ENCODE measurements around the gene ZNF547. TPM values are rescaled to one million over a fixed set of nuclear protein-coding genes. Genes with fewer than 3 reads are reported as not detected.

ZNF547 gene
- polyA plus RNA-seq, 3 donors: 0.30 to 0.32 TPM; not detected in 1

DNA sequence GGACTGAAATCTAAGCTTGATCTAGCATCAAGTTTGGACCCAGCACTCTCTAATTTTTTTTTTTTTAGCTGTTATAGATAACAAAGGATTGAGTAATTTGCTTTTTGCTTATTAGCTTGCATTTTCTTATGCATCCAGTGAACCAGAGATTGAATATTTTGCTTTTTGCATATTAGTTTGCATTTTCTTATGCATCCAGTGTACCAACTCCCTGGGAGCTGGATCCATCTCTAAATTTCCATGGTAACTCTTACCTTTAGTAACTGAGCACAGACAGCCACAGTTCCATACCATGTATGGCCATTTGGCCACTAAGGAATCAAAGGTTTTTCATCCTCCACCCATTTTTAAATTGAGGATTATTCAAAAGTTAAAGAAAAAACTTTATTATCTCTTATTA, 17.6 kb downstream of the ZNF547 start:
- H3K27me3 ChIP-seq (ENCODE audit: control insufficient read depth in 2 of 2, insufficient read depth in 2 of 2, low read length in 2 of 2): no peaks in the 10 kb centered on the region
- intact Hi-C loops (cut with micrococcal nuclease): loop anchor here in 1 of 2 donors (10.0 kb wide), 1 partner anchor 254 kb away; the partner anchor contains the start of gene ZNF211

DNA sequence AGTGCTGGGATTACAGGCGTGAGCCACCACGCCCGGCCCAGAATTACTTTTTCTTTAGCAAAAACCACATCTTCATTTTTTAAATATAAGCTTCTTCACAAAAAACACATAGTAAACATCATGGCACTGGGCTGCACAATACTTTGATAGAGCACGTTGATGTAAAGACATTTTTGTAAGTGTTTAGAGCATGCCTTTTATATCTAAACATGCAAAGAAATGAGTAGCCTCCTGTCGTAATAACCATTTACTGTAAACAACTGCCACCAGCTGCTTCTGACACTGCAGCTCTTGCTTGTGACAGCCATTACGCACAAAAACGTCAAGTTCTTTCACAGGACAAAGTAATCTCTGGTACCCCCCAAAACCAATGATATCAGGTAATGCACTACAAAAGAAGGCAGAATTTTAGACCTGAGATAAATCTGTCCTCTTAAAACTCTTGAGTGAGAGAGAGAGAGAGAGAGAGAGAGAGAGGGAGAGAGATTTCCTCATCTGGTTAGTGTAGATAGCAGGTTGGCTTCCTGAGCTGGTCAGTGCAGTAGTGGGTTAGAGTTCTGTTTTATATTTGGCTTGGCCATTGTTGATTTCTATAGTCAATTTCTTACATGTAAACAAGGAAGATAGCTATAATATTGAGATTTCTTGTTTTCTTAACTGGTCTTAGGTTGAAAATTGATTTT, 19.6 kb downstream of the ZNF547 start:
- Histone ChIP-seq H4K20me1 (ENCODE audit: insufficient read depth, low read length) (no peaks in the 10 kb centered on the region), H3K4me2 (replicated peaks; ENCODE audit: extremely low read depth, low read length, poor library complexity, severe bottlenecking) (no peak overlapping the region), H3K9ac (ENCODE audit: insufficient read depth, low read length, poor library complexity, severe bottlenecking) (no peak overlapping the region), H3K36me3 (replicated peaks in 1 of 2; ENCODE audit: control insufficient read depth in 1 of 2, insufficient read depth in 2 of 2, low read length in 2 of 2) (peaks cover 0 to 6% of the 10 kb centered on the region in 2 donors), H3K9me3 (replicated peaks in 1 of 2; ENCODE audit: control insufficient read depth in 1 of 2, insufficient read depth in 1 of 2, low read length in 2 of 2) (peaks cover 41 to 48% of the 10 kb centered on the region in 2 donors), H3K4me3 (replicated peaks in 1 of 3; ENCODE audit: low read depth in 2 of 3, low read length in 3 of 3) (no peak overlapping the region), H3K79me2 (ENCODE audit: insufficient read depth, low read length) (no peaks in the 10 kb centered on the region), H3K27ac (ENCODE audit: low read depth in 1 of 2, low read length in 2 of 2) (no peak overlapping the region), H3K4me1 (ENCODE audit: control insufficient read depth in 1 of 2, insufficient read depth in 2 of 2, low read length in 2 of 2) (no peaks in the 10 kb centered on the region), H3K27me3 (ENCODE audit: control insufficient read depth in 2 of 2, insufficient read depth in 2 of 2, low read length in 2 of 2) (no peaks in the 10 kb centered on the region), H2AFZ (ENCODE audit: insufficient read depth, low read depth, low read length, poor library complexity, severe bottlenecking) (no peak overlapping the region)
- H3K9me3 Mint-ChIP-seq: peaks cover 23 to 84% (median 55%) of the 10 kb centered on the region in 7 donors
- peaks cover 0 to 3% (median 0%) of the 10 kb centered on the region in 3 donors for H3K27me3 Mint-ChIP-seq (ENCODE audit: low read depth in 3 of 3)
- intact Hi-C loops (cut with micrococcal nuclease): loop anchor here in 1 of 2 donors (10.0 kb wide), 1 partner anchor 252 kb away; the partner anchor contains the start of gene ZNF211
- no peak overlapping the region for H3K4me3 Mint-ChIP-seq
- DNase-seq: no peak
- no peak for TF ChIP-seq CTCF (IDR thresholded peaks at IDR 0.05)
- H3K27ac Mint-ChIP-seq: no peak overlapping the region
- WGBS (ENCODE audit: insufficient coverage): 70% methylated on average over 2 of the region's 7 CpGs
- H3K36me3 Mint-ChIP-seq: peaks cover 0 to 2% of the 10 kb centered on the region in 2 donors
- H3K4me1 Mint-ChIP-seq: no peaks in the 10 kb centered on the region

More for the DNA sequence above, 17.6 kb downstream of the ZNF547 start:
- no peak overlapping the region for H3K4me2 ChIP-seq (replicated peaks; ENCODE audit: extremely low read depth, low read length, poor library complexity, severe bottlenecking)
- Mint-ChIP-seq H3K4me1 (no peaks in the 10 kb centered on the region), H3K36me3 (peaks cover 13 to 16% of the 10 kb centered on the region in 2 donors), H3K27me3 (ENCODE audit: low read depth in 3 of 3) (peaks cover 0 to 2% (median 0%) of the 10 kb centered on the region in 3 donors), H3K4me3 (no peak overlapping the region), H3K27ac (no peak overlapping the region), H3K9me3 (peaks cover 34 to 93% (median 68%) of the 10 kb centered on the region in 7 donors)
- no peaks in the 10 kb centered on the region for H3K4me1 ChIP-seq (ENCODE audit: control insufficient read depth in 1 of 2, insufficient read depth in 2 of 2, low read length in 2 of 2)
- peaks cover 4 to 24% of the 10 kb centered on the region in 2 donors for H3K36me3 ChIP-seq (replicated peaks in 1 of 2; ENCODE audit: control insufficient read depth in 1 of 2, insufficient read depth in 2 of 2, low read length in 2 of 2)
- DNase-seq: no peak
- peaks cover 51 to 64% of the 10 kb centered on the region in 2 donors for H3K9me3 ChIP-seq (replicated peaks in 1 of 2; ENCODE audit: control insufficient read depth in 1 of 2, insufficient read depth in 1 of 2, low read length in 2 of 2)
- no peak overlapping the region for H3K27ac ChIP-seq (ENCODE audit: low read depth in 1 of 2, low read length in 2 of 2)
- H3K4me3 ChIP-seq (replicated peaks in 1 of 3; ENCODE audit: low read depth in 2 of 3, low read length in 3 of 3): no peak overlapping the region
- H3K9ac ChIP-seq (ENCODE audit: insufficient read depth, low read length, poor library complexity, severe bottlenecking): no peak overlapping the region
- no peaks in the 10 kb centered on the region for H3K79me2 ChIP-seq (ENCODE audit: insufficient read depth, low read length)
- H4K20me1 ChIP-seq (ENCODE audit: insufficient read depth, low read length): no peaks in the 10 kb centered on the region
- TF ChIP-seq CTCF (IDR thresholded peaks at IDR 0.05): no peak
- H2AFZ ChIP-seq (ENCODE audit: insufficient read depth, low read depth, low read length, poor library complexity, severe bottlenecking): no peak overlapping the region
